GM06990 (cell line): ENCODE measurements around the gene MRPL22.
"Not testable (repeated sequence)": the region's sequence is repeated elsewhere in the genome, so short reads cannot be mapped to it uniquely, and the experiment has no call there.

Experiments used
- DNase-seq: peaks from one replicate; pipeline ENCODE4 v3.0.0-alpha.2; 2011; ENCODE audit not compliant: insufficient read length; ENCODE audit errors: extremely low read depth
- H3K27me3 ChIP-seq: replicated peaks from 2 replicates; pipeline ENCODE4 v1.6.0; 2011; ENCODE audit warnings: low read length; ENCODE audit not compliant: control insufficient read depth, insufficient read depth
- H3K36me3 ChIP-seq: 2 replicates; pipeline ENCODE4 v1.5.1; 2011; ENCODE audit warnings: low read length; ENCODE audit not compliant: control insufficient read depth, insufficient read depth
- H3K4me3 ChIP-seq: replicated peaks from 2 replicates; pipeline ENCODE4 v1.5.1; 2011; ENCODE audit warnings: low read depth, mild to moderate bottlenecking, control low read depth, low read length
- TF ChIP-seq, protein P1 (sequence below): IDR thresholded peaks from 2 replicates; pipeline ENCODE4 v1.5.1; 2011; ENCODE audit warnings: low read length, control low read depth, mild to moderate bottlenecking, inconsistent platforms; ENCODE audit not compliant: insufficient read depth, poor library complexity, severe bottlenecking

Gene MRPL22

DNA sequence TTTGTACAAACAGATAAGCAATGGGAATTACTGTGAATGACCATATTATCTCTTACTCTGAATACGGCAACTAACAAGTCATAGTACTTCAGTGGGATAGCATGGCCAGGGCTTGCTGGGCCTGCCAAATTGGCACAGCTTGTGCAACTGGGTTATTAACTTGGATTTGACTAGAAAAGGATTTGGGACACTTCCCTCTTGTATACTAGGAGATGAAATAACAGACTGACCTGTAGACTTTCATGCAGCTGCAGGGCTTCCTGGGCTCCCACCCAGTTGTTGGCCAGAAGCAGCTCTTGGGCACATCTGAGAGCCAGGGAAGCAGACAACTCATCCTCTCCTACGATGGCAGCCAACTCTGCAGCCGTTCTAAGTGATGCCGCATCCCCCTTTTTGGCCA, 42.7 kb upstream of the MRPL22 start:
- DNase-seq, result no peak
- peaks cover 13% of the 10 kb centered on the region for H3K36me3 ChIP-seq
- H3K27me3 ChIP-seq, result no peaks in the 10 kb centered on the region
- TF ChIP-seq, protein P1, sequence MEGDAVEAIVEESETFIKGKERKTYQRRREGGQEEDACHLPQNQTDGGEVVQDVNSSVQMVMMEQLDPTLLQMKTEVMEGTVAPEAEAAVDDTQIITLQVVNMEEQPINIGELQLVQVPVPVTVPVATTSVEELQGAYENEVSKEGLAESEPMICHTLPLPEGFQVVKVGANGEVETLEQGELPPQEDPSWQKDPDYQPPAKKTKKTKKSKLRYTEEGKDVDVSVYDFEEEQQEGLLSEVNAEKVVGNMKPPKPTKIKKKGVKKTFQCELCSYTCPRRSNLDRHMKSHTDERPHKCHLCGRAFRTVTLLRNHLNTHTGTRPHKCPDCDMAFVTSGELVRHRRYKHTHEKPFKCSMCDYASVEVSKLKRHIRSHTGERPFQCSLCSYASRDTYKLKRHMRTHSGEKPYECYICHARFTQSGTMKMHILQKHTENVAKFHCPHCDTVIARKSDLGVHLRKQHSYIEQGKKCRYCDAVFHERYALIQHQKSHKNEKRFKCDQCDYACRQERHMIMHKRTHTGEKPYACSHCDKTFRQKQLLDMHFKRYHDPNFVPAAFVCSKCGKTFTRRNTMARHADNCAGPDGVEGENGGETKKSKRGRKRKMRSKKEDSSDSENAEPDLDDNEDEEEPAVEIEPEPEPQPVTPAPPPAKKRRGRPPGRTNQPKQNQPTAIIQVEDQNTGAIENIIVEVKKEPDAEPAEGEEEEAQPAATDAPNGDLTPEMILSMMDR, result no peak
- no peak overlapping the region for H3K4me3 ChIP-seq

DNA sequence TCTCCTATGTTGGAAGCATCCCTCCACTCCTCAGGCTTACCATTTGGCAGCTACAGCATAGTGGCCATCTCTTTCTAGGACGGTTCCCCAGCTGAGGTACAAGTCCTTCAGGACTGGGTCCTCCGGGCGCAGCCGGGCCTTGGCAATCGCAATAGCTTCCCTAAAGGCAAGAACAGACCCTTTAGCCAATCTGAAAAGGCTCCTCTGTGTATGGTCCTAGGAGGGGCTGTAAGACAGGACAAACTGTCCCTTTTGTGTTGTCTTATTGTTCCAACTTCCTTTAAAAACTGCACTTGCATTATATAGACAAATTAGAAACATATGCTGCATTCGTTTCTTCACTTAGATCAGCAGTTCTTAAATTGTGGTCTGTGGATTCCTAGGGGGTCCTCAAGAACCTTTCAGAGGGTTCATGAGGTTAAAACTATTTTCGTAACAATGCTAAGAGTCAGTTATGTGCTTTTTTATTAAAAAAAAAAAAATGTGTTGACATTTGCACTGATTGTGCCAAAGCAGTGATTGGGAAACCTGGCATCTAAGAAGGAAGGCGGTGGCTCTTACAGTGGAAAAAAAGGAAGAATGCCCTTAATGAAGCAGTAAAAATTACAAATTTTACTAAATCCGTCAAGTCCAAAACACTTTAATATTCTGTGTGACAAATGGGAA, 41.6 kb upstream of the MRPL22 start:
- H3K4me3 ChIP-seq, result no peak overlapping the region
- no peaks in the 10 kb centered on the region for H3K27me3 ChIP-seq
- DNase-seq, result no peak
- peaks cover 11% of the 10 kb centered on the region for H3K36me3 ChIP-seq
- TF ChIP-seq, protein P1, result no peak

DNA sequence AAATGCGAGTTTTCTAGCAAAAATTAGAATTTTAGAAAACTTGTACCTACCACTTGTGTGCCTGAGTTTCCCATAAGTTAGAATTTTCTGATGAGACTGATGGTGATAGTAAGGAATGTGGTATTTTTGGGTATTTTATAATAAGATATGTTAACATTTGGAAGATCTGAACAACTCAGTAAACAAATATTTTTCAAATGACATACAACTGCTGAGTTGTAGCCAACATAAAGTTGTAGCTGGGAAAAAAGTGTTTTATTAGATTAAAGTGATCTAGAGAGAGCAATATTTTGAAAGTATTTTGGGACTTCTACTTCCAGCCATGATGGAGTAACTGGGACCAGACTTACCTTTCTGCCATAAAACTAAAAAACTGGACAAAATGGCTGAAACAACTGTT, 40.8 kb upstream of the MRPL22 start:
- Histone ChIP-seq H3K27me3 (no peaks in the 10 kb centered on the region), H3K36me3 (peaks cover 13% of the 10 kb centered on the region), H3K4me3 (no peak overlapping the region)
- TF ChIP-seq, protein P1, result no peak
- DNase-seq, result no peak

DNA sequence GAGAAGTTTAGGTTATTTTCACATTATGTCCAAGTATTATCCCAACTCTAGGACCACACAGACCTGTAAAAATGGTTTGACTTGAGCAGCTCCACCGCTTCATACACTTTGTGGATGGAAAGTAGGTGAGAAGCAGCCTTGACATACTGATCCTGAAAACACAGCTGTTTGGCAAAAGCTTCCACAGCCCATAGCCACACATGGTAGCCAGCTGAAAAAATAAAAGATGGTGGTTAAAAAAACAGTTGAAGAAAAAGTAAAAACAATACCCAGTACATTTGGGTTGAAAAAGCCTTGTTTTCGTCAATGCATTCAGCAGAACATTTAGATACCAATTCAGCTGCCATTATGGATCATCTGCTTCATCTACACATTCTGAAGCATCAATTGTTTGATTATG, 39.6 kb upstream of the MRPL22 start:
- H3K36me3 ChIP-seq, result peaks cover 10% of the 10 kb centered on the region

DNA sequence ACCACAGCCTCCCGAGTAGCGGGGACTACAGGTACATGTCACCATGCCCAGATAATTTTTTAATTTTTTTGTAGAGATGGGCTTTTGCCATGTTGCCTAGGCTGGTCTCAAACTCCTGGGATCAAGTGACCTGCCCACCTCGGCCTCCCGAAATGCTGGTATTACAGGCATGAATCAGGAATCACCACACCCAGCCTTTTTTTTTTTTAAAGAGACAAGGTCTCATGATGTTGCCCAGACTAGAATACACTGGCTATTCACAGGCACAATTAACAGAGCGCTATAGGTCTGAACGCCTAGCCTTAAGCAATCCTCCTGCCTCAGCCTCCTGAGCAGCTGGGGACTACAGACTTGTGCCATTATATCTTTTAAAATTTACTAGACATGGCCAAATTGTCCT, 39.0 kb upstream of the MRPL22 start:
- DNase-seq, result no peak
- TF ChIP-seq, protein P1, result no peak
- no peak overlapping the region for H3K4me3 ChIP-seq
- no peaks in the 10 kb centered on the region for H3K27me3 ChIP-seq
- peaks cover 8% of the 10 kb centered on the region for H3K36me3 ChIP-seq

More for the DNA sequence above, 39.6 kb upstream of the MRPL22 start:
- no peak for DNase-seq
- Histone ChIP-seq H3K4me3 (no peak overlapping the region), H3K27me3 (no peaks in the 10 kb centered on the region)
- TF ChIP-seq, protein P1, result no peak

DNA sequence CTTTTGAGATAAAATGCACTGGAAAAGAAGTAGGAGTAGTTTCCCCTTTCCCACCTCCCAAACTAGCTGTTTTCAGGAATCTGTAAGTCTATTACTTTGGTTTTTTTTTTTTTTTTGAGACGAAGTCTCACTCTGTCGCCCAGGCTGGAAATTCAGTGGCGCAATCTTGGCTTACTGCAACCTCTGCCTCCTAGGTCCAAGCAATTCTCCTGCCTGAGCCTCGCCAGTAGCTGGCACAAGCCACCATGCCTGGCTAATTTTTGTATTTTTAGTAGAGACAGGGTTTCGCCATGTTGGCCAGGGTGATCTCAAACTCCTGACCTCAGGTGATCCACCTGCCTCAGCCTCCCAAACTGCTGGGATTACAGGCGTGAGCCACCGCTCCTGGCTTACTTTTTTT, 35.3 kb upstream of the MRPL22 start:
- H3K4me3 ChIP-seq, DNase-seq, H3K27me3 ChIP-seq, H3K36me3 ChIP-seq: not testable (repeated sequence)
